Fibroblast of mammary gland (primary cell): ENCODE results near the gene ITGB7.
A peak's percentile ranks its signal among the peaks of the same experiment; 100 is the strongest.

Experiments
- DNase-seq: peaks from one replicate; pipeline ENCODE4 v3.0.0-alpha.2; 2010; ENCODE audit warnings: low read depth
- H3K4me3 ChIP-seq: 2 replicates; pipeline ENCODE4 v1.5.1; 2011; ENCODE audit warnings: low read depth, mild to moderate bottlenecking, low read length, moderate library complexity; ENCODE audit not compliant: control insufficient read depth
- CTCF ChIP-seq: conservative IDR thresholded peaks from 2 replicates; pipeline ENCODE4 v1.5.1; 2011; ENCODE audit warnings: low read depth, low read length, inconsistent platforms; ENCODE audit not compliant: control insufficient read depth, insufficient read depth

Gene ITGB7

GRCh38 chr12:53161119-53161911, 45.7 kb downstream of the ITGB7 start:
- no peak for DNase-seq
- H3K4me3 ChIP-seq = no peak overlapping the region
- no peak for TF ChIP-seq CTCF

GRCh38 chr12:53160673-53161072, 46.4 kb downstream of the ITGB7 start:
- TF ChIP-seq CTCF = no peak
- DNase-seq = no peak
- H3K4me3 ChIP-seq = no peak overlapping the region

- no peak overlapping the region for H3K4me3 ChIP-seq
- DNase-seq = no peak
- TF ChIP-seq CTCF = no peak
Observed at GRCh38 chr12:53160000-53160399, 47.1 kb downstream of the ITGB7 start.

DNA sequence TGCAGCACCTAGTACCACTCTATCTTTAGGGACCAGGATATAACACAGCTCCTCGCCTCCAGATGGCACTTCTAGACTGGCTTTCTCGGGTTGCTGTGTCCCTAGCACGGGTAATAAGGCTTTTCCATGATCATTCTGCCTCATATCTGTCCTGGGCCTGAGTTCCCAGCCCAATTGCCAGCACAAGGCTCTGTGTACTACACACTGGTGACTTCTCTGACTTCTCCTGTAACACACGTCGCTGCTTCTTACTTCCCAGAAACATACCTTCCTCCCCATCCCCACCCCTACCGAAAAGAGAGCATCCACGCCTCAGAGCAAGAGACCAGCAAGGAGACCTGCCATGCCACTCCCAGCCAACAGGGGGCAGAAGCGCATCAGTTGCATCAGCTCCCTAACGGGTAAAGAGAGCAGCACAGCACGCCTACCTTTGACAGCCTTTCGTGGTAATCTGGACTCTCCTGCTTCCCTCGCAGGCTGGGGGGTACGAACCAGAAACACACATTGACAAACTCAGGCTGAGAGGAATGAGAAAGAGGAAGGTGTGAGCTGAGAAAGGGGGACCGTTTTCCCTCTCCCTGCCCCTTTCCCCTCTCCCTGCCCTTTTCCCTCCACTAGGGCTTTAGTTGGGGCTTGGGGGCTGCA, 47.7 kb downstream of the ITGB7 start:
- H3K4me3 ChIP-seq = no peak overlapping the region
- peak; percentile 99 for TF ChIP-seq CTCF
- peak; percentile 80 for DNase-seq

- no peak for TF ChIP-seq CTCF
- no peak overlapping the region for H3K4me3 ChIP-seq
- no peak for DNase-seq
Observed at GRCh38 chr12:53152390-53152789, 54.7 kb downstream of the ITGB7 start.

- no peak for TF ChIP-seq CTCF
- DNase-seq = no peak
- H3K4me3 ChIP-seq = no peak overlapping the region
Observed at GRCh38 chr12:53151039-53151438, 56.0 kb downstream of the ITGB7 start.

DNA sequence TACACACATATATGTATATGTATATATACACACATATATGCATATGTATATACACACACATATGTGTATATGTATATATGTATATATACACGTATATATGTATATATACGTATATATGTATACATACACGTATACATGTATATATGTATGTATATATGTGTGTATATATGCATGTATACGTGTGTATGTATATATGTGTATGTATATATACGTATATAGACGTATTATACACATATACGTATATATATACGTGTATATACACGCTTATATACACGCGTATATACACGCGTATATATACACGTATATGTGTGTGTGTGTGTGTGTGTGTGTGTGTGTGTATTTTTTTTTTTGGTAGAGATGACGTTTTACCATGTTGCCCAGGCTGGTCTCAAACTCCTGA, 59.4 kb downstream of the ITGB7 start:
- H3K4me3 ChIP-seq = no peak overlapping the region
- DNase-seq = no peak
- TF ChIP-seq CTCF = no peak
